Kidney (tissue), 14 donors: ENCODE measurements around the gene TSPOAP1. TPM values are rescaled to one million over a fixed set of nuclear protein-coding genes. Genes with fewer than 3 reads are reported as not detected.

Experiments used
- DNase-seq, 5 donors: peaks; one replicate each; pipeline ENCODE4 v3.0.0-alpha.2; 2013 to 2020
- FAIRE-seq: peaks from 2 replicates; lab custom pipeline; 2012; peaks lifted over from hg19 to GRCh38; lab: Jason Lieb, UNC
- H3K27ac ChIP-seq, 2 donors: one replicate each; pipeline ENCODE4 v1.7.0; 2013; ENCODE audit warnings: low read depth in 2 of 2, low read length in 2 of 2, inconsistent platforms in 1 of 2
- H3K27me3 ChIP-seq: one replicate; pipeline ENCODE4 v1.7.1; 2013; ENCODE audit warnings: low read length, inconsistent platforms; ENCODE audit not compliant: control insufficient read depth, insufficient read depth
- H3K36me3 ChIP-seq, 3 donors: one replicate each; pipeline versions ENCODE4 v1.7.0 to v1.7.1; 2013; ENCODE audit warnings: low read length in 3 of 3, control low read depth in 1 of 3, inconsistent platforms in 1 of 3; ENCODE audit not compliant: insufficient read depth in 3 of 3, control insufficient read depth in 2 of 3
- H3K4me1 ChIP-seq, 3 donors: one replicate each; pipeline versions ENCODE4 v1.7.0 to v1.7.1; 2013; ENCODE audit warnings: low read length in 3 of 3, inconsistent platforms in 1 of 3, low read depth in 1 of 3; ENCODE audit not compliant: control insufficient read depth in 2 of 3, insufficient read depth in 2 of 3
- H3K4me3 ChIP-seq, 3 donors: one replicate each; pipeline versions ENCODE4 v1.7.0 to v1.8.1; 2013; ENCODE audit warnings: low read length in 3 of 3, control low read depth in 1 of 3, inconsistent platforms in 1 of 3
- H3K9ac ChIP-seq, 3 donors: one replicate each; pipeline versions ENCODE4 v1.7.0 to v1.7.1; 2013; ENCODE audit warnings: low read length in 3 of 3, control low read depth in 1 of 3, inconsistent platforms in 1 of 3
- H3K9me3 ChIP-seq, 3 donors: one replicate each; pipeline versions ENCODE4 v1.7.0 to v1.7.1; 2013; ENCODE audit warnings: low read length in 3 of 3, control low read depth in 1 of 3, inconsistent platforms in 1 of 3; ENCODE audit not compliant: control insufficient read depth in 2 of 3, insufficient read depth in 1 of 3
- intact Hi-C: fragments of 100-400 bp; cut with DNase I; formaldehyde crosslinking; loops from one replicate; pipeline ENCODE4 v1.11.1; 2022
- polyA plus RNA-seq: library from polyadenylated mRNA; stranded (reverse); fragments of 350-450 nt; fragmentation: Illumina TruSeq; extraction: RNeasy Lipid Tissue Mini Kit (QIAGEN cat#74804); gene quantifications from one replicate; pipeline ENCODE4 v1.2.3, GENCODE V29; 2014; ENCODE audit warnings: low read depth, low replicate concordance; ENCODE audit not compliant: insufficient read depth
- total RNA-seq: library from RNA; stranded (reverse); fragmentation: NEBNext Ultra II Directional; extraction: Animal tissue kit (Norgen Biotek cat#: 25700); gene quantifications from one replicate; pipeline ENCODE4 v1.2.1, GENCODE V29; 2021
- TF ChIP-seq, protein P1 (sequence below): IDR thresholded peaks from 3 replicates; pipeline ENCODE4 v1.5.1; 2012; ENCODE audit warnings: mild to moderate bottlenecking, moderate library complexity, borderline replicate concordance; ENCODE audit not compliant: insufficient read depth; ENCODE audit errors: extremely low read depth
- donor health status: control.
- donor health status: control.
- donor health status: control.
- donor health status: control.
- donor health status: control.
- donor health status: DM: yes; HTN: yes; CAD: no.
- donor health status: Normal renal cell carcinoma (clear cell type).

TSPOAP1 gene
- total and polyA plus RNA-seq, 2 donors from 2014 or later = 12.5 to 30.6 TPM

DNA sequence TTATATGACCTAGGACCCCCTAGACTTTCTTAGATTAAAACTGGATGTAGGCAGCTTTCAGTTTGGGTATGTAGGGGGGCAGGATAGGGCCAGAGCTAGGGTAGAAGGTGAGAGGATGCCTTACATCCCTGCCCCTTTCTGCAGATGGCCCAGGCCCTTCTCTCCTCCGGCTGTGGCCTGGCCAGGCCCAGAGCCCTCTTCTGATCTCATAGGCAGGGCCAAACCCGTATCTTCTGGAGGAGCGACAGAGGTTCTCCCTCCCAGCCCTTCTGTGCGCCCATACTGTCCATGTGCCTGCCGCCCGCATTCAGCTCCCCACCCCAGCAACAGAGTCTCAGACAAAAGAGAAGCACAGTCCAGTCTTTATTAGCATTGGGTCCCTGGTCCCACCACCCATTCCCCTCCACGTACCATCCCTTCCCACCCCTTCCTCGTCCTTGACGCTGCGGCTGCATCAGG lies 2.0 kb upstream of the TSPOAP1 start:
- TF ChIP-seq, protein P1, sequence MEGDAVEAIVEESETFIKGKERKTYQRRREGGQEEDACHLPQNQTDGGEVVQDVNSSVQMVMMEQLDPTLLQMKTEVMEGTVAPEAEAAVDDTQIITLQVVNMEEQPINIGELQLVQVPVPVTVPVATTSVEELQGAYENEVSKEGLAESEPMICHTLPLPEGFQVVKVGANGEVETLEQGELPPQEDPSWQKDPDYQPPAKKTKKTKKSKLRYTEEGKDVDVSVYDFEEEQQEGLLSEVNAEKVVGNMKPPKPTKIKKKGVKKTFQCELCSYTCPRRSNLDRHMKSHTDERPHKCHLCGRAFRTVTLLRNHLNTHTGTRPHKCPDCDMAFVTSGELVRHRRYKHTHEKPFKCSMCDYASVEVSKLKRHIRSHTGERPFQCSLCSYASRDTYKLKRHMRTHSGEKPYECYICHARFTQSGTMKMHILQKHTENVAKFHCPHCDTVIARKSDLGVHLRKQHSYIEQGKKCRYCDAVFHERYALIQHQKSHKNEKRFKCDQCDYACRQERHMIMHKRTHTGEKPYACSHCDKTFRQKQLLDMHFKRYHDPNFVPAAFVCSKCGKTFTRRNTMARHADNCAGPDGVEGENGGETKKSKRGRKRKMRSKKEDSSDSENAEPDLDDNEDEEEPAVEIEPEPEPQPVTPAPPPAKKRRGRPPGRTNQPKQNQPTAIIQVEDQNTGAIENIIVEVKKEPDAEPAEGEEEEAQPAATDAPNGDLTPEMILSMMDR = no peak
- Histone ChIP-seq H3K36me3 (no peaks in the 10 kb centered on the region), H3K27ac (peak overlapping the region in 1 of 2 donors; percentile 3), H3K9me3 (no peaks in the 10 kb centered on the region), H3K27me3 (no peaks in the 10 kb centered on the region), H3K4me3 (peak overlapping the region in 1 of 3 donors; percentile 13), H3K9ac (no peak overlapping the region), H3K4me1 (peaks cover 0 to 5% (median 0%) of the 10 kb centered on the region in 3 donors)
- DNase-seq (peak in 1 of 5 donors; percentile 62), FAIRE-seq (no peak)
- intact Hi-C loops = no loop called here

DNA sequence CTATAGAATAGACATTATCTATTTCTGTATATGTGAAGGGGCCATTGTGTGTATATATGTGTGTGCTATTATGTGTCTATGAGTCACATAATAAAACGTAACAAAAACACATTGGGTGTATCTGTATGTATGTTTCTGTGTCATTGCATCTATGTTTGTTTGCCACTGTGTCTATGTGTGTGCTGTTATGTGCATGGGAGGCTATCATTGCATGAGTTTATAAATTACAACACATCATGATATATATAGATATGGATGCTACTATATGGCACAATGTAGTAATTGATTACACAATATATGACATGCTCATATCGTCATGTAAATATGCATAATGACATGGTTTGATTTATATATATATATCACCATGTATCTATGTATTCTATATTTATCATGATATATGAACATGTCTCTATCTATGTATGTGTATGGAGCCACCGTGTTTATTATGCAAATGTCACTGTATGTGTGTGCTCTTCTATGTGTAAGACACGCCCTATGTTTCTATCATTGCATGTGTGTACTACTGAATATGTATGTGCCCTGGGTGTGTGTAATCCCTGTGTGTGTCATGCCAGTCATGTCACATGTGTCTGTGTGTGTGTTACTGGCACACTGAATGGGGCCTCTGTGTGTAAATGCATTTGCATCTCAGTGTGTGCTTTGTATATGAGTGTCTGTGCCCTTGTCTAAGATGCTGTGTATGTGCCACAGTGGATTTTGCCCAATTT lies 1.4 kb upstream of the TSPOAP1 start:
- Histone ChIP-seq H3K4me3 (no peak overlapping the region), H3K9me3 (no peaks in the 10 kb centered on the region), H3K4me1 (peaks cover 0 to 9% (median 0%) of the 10 kb centered on the region in 3 donors), H3K27ac (no peak overlapping the region), H3K36me3 (no peaks in the 10 kb centered on the region), H3K9ac (no peak overlapping the region), H3K27me3 (no peaks in the 10 kb centered on the region)
- intact Hi-C loops = no loop called here
- DNase-seq (no peak), FAIRE-seq (no peak)
- TF ChIP-seq, protein P1 = no peak

DNA sequence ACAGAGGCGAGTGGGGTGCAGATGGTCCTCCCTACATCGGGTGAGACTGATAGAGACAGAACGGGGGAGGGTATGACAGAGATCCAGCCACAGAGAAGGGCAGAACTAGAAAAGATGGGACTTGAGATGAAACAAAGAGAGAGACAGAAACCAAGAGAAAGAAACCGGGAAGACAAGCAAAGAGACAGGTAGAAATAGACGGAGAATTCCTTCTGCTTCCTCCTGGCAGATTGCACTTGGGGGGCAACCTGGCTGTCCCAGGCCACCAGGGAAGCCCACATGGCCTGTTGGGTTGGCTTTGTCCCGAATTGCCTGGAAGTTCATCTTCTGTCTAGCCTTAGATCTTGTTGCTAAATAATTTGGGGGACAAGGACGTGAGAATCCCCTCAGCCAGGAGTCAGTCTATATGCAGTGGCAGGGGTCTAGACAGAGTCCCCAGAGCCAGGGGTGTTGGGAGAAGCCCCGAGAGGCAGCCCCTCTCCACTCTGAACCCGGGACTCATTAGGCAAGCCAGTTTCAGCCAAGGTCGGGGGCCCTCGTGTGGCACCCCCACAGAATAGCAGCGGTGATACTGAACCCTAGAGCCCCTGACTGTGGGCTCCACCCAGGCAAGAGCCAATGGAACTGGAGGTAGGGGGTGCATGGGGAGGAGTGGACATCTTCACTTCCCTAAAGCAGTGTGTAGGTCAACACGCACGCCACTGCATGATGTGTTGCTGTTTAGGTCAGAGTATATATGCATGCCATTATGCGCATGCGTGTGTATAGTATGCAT lies 627 bp upstream of the TSPOAP1 start:
- no peak overlapping the region for H3K27ac ChIP-seq
- H3K4me1 ChIP-seq = peaks cover 0 to 9% (median 0%) of the 10 kb centered on the region in 3 donors
- H3K27me3 ChIP-seq = no peaks in the 10 kb centered on the region
- H3K4me3 ChIP-seq = peak overlapping the region in 1 of 3 donors; percentile 20
- H3K36me3 ChIP-seq = no peaks in the 10 kb centered on the region
- intact Hi-C loops = no loop called here
- TF ChIP-seq, protein P1 = no peak
- DNase-seq (peak in 2 of 5 donors; percentile 35 to 81), FAIRE-seq (no peak)
- H3K9me3 ChIP-seq = no peaks in the 10 kb centered on the region
- H3K9ac ChIP-seq = no peak overlapping the region
